Measurements from ENCODE around the gene RHBDF1.
"Not testable (repeated sequence)": the region's sequence is repeated elsewhere in the genome, so short reads cannot be mapped to it uniquely, and the experiment has no call there.

RHBDF1 gene

DNA sequence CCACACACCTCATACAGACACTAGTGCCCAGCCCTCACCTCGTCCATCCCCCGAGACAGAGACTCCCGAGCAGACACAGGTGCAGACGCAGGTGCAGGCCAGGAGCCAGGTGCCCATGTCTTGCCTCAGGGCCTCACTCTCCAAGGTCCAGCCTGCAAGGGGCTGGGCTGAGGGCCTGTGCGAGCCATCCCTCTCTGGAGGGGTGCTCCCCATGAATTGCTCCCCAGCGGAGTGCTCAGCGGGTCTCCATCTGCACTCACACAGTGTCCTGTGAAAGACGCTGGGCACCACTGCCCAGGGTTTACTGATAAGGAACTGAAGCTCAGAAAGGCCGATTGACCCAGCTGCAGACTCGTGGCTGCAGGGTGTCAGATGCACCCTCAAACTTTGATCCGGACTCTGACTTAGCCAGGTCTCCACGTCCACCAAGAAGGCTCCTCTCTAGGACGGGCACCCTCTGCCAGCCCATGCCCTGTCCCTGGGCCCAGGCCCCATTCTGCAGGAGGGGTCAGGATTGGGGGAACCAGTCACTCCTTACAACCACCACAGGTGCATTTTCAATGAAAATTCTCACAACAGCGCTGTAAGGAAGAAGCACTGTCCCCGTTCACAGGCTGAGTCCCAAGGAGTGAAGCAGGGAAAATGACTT is 36.0 kb downstream of the RHBDF1 start:
- no peak for DNase-seq (ENCODE audit: low read depth, low spot score)

DNA sequence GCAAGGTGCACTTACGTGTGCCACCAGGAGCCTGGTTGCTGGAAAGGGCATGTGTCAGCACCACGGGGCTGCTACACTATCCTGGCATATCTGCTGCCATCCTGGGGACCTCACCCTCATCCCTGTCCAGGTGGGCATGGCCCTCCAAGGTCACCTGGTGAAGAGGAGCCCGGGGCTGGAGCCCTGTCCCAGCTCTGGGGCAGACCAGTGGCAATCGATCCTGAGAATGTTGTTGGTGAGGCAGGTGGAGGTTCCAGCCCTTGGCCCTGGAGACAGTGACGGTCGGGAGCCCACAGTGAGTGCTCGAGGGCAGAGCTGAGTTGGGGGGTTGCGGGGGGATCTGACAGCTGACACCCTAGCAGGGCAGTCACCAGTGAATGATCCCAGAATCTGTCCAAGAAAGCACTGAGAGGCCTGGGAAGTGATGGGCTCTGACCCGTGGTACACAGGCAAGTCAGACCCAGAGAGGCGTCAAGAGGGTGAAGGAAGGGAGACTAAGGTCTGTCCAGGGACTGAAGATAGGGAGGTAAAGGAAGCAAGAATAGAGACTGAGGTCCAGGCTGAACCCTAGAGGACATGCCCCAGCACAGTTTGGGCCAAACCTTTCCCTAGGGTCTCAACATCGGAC is 36.6 kb downstream of the RHBDF1 start:
- DNase-seq (ENCODE audit: low read depth, low spot score) = no peak

- no peak for DNase-seq (ENCODE audit: low read depth, low spot score)
Measured at GRCh38 chr16:35011-35677, 37.3 kb downstream of the RHBDF1 start.

DNA sequence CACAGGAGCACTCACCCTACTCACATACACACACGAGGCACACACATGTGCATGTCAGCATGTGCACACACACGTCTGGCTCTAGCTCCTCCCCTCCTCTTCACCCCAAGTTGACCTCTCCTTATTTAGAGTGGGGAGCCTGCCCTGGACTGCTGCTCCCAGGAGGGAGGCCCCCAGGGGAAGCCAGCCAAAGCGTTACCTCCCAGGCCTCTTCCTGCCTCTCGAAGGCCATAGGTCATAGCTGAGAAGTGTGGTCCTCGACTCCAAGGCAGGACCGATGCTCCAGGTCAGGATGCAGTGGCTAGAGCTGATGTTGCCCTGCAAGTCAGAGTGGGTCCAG is 37.8 kb downstream of the RHBDF1 start:
- DNase-seq (ENCODE audit: low read depth, low spot score) = no peak

DNA sequence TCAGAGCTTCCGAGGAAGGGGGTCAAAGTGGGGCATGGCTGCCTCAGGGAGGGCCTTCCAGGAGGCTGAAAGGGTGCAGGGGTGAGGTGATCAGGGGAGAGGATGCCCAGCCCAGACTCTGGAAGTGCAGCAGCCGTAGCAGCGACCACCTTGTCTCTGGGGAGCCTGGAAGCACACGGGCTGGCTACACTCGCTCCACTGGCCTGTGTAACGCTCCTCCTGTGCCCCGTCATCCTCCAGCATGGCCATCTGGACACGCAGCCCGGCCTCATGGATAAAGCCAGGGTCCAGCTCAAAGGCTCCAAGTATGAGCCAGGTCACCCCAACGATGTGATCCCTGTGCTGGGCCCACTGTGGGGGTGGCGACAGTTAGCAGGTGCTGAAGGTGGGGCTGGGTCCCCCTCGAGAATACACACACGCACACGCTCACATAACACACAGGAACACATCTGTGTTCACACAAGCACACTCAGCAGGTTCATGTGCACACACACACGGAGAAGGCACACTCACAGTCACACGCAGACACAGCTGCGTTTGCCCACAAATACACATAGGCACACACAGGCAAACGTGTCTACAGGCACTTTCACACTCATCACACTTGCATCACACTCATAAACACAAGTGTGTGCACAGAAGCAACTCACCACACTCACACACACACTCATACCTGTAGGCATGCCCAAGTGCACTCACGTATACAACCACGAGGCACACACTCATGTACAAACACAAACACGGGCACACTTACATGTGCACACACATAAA is 38.4 kb downstream of the RHBDF1 start:
- DNase-seq (ENCODE audit: low read depth, low spot score) = no peak

- DNase-seq (ENCODE audit: low read depth, low spot score) = not testable (repeated sequence)
Measured at GRCh38 chr16:33154-33876, 39.1 kb downstream of the RHBDF1 start.

- DNase-seq (ENCODE audit: low read depth, low spot score) = not testable (repeated sequence)
Measured at GRCh38 chr16:30627-31026, 41.8 kb downstream of the RHBDF1 start.

DNA sequence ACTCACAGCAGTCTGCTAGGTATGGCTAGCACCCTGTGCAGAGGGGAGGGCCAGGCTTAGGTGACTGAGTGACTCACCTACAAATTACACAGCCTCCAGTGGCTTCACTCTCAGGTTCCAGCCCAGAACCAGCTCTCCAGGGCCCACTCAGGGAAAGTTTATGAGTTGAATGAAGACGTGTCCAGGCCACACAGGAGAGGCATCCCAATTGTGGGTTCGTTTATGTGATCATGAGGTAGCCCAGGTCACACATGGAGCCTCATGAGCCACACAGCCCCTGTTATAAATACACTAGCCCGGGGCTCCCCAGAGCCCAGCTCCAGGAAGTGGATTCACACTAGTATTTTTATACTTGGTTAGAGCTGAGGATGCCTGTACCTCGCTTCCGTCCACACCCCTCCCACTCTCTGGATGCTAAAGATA is 46.5 kb downstream of the RHBDF1 start:
- DNase-seq (ENCODE audit: low read depth, low spot score) = not testable (repeated sequence)

- DNase-seq (ENCODE audit: low read depth, low spot score) = not testable (repeated sequence)
Measured at GRCh38 chr16:24151-24550, 48.3 kb downstream of the RHBDF1 start.

DNA sequence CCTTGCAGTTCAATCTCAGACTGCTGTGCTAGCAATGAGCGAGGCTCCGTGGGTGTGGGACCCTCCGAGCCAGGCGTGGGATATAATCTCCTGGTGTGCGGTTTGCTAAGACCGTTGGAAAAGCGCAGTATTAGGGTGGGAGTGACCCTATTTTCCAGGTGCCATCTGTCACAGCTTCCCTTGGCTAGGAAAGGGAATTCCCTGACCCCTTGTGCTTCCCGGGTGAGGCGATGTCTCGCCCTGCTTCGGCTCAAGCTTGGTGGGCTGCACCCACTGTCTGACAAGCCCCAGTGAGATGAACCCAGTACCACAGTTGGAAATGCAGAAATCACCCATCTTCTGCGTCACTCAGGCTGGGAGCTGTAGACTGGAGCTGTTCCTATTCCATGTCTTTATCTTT is 51.5 kb downstream of the RHBDF1 start:
- DNase-seq (ENCODE audit: low read depth, low spot score) = not testable (repeated sequence)

DNA sequence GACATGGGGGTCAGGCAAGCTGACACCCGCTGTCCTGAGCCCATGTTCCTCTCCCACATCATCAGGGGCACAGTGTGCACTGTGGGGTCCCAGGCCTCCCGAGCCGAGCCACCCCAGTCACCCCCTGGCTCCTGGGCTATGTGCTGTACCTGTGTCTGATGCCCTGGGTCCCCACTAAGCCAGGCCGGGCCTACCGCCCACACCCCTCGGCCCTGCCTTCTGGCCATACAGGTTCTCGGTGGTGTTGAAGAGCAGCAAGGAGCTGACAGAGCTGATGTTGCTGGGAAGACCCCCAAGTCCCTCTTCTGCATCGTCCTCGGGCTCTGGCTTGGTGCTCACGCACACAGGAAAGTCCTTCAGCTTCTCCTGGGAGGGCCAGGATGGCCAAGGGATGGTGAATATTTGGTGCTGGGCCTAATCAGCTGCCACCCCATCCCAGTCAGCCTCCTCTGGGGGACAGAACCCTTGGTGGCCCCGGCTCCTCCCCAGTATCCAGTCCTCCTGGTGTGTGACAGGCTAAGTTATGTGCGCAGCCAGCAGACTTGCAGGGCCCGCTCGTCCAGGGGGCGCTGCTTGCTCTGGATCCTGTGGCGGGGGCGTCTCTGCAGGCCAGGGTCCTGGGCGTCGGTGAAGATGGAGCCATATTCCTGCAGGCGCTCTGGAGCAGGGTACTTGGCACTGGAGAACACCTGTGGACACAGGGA is 55.2 kb downstream of the RHBDF1 start:
- not testable (repeated sequence) for DNase-seq (ENCODE audit: low read depth, low spot score)

DNA sequence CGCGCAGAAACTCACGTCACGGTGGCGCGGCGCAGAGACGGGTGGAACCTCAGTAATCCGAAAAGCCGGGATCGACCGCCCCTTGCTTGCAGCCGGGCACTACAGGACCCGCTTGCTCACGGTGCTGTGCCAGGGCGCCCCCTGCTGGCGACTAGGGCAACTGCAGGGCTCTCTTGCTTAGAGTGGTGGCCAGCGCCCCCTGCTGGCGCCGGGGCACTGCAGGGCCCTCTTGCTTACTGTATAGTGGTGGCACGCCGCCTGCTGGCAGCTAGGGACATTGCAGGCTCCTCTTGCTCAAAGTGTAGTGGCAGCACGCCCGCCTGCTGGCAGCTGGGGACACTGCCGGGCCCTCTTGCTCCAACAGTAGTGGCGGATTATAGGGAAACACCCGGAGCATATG is 61.7 kb downstream of the RHBDF1 start:
- DNase-seq (ENCODE audit: low read depth, low spot score) = not testable (repeated sequence)

DNA sequence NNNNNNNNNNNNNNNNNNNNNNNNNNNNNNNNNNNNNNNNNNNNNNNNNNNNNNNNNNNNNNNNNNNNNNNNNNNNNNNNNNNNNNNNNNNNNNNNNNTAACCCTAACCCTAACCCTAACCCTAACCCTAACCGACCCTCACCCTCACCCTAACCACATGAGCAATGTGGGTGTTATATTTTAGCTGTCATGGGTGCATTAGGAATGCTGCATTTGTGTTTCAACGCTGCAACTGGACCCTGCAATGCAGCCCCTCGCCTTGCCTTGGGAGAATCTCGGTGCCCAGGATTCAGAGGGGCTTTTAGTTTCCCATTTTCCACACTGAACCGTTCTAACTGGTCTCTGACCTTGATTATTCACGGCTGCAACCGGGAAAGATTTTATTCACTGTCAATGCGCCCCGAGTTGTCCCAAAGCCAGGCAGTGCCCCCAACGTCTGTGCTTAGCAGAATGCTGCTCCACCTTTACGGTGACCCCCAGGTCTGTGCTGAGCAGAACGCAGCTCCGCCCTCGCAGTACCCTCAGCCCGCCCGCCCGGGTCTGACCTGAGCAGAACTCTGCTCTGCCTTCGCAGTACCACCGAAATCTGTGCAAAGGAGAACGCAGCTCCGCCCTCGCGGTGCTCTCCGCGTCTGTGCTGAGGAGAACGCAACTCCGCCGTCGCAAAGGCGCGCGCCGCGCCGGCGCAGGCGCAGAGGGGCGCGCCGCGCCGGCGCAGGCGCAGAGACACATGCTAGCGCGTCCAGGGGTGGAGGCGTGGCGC is 62.3 kb downstream of the RHBDF1 start:
- no peak for DNase-seq (ENCODE audit: low read depth, low spot score)
